ENCODE results near the gene GALNT10. TPM values are rescaled to one million over a fixed set of nuclear protein-coding genes. Genes with fewer than 3 reads are reported as not detected.

The GALNT10 gene
- total RNA-seq, 1 experiment from 2014 or later, result 21.7 TPM

DNA sequence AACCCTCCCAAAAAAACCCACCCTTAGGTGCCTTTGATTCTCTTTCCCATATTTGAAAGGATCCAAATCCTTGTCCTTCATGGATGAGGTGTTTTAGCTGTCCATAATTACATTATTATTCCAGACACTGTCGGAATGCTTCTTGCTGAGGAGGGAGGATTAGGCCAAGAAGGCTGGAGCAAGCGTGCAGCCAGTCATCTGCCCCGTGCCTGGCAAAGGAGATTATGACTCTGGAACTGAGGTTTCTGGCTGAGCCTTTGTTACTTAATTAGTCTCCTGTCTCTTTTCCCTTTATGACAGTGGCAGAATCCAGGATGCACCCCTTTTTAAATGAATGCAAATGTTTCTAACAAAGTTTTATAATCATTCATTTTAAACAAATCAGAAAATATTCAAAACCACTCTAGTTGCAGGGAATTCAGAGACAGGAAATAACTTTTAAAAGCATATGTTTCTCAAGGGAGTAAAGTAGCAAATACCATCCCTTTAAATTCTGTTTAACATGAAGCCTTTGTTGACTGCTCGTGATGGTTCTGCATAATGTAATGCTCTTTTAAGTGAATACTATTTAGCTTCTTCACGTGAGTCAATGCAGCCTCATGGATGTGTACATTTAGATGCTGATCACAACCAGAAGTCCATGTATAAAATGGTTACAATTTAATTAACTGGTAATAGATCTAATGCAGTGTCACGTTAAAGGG, 69.8 kb downstream of the GALNT10 start:
- no peak for DNase-seq (ENCODE audit: extremely low read depth, low read depth)

- DNase-seq (ENCODE audit: extremely low read depth, low read depth), result no peak
These were observed 71.8 kb downstream of the GALNT10 start for GRCh38 chr5:154262342-154262741.

DNA sequence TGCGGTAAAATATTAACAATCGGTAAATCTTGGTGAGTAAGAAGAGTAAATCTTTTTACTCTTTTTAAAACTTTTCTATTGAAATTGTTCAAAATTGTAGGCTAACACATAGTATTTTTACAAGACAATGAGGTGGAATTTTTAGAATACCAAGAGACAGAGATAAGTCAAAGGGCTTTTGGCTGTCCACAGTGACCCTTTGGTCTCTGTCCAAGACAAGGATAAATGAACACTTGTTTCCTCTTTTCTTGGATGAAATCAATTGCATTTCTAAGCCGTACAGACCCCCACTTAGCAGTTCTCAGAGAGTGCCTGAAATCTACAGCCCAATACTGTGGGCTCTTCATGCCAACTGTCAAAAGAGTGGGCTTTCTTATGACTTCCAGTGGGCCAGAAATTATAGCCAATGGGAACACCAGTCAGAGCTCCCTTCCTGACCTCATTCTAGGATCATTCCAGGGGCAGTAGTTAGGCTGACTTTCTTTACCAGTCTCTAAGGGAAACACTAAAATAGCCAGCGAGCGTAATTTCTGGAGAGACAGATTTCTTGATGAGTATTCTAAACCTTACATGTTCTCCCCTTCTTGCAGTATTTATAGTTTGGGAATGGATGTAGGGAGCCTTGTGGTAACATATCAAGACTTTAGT, 74.1 kb downstream of the GALNT10 start:
- no peak for DNase-seq (ENCODE audit: extremely low read depth, low read depth)

DNA sequence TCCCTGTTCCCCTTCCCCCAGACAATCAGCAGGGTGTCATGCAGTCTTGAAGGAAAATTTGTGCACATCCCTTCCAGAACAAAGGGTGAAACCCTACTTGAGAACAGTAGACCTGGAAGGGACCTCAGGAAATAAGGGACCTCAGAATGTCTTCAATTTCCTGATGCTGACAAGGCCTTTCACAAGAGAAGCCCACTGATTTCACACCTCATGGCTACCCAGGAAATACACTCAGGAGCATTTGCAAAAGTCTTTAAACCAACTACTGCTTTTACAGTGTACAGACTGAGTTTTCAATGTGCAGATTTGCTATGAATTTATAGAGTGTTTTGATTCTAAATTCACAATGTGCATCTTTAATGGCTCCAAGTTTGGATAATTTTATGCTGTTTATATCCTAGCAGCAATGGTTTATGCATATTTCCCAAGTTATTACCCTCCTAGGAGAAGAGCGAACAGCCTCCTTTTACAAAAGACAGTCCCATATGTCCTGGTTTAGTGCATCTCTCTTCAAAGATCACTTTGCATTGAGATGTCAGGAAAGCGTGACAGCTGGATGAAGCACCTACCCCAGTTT, 74.8 kb downstream of the GALNT10 start:
- DNase-seq (ENCODE audit: extremely low read depth, low read depth), result no peak

GRCh38 chr5:154267516-154267915, 77.0 kb downstream of the GALNT10 start:
- no peak for DNase-seq (ENCODE audit: extremely low read depth, low read depth)

DNA sequence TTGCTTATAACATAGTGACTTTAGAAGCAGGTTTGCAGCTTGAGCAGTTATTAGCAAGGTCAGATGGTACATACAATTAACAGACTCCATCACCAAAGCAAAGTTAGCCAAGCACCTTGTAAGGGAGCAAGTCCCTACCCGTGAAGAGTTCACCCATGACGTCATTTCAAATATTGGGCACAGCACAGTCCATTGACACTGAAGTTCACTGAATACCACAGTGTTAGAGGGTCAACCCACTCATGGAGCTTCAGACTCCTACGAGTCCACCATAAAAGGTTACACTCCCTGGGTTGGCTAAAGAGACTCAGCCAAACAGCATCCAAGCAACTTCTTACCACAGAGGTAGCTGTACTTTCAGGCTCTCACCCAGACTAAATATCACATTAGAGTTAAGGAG, 77.5 kb downstream of the GALNT10 start:
- DNase-seq (ENCODE audit: extremely low read depth, low read depth), result no peak

- DNase-seq (ENCODE audit: extremely low read depth, low read depth), result no peak
These were observed 78.9 kb downstream of the GALNT10 start for GRCh38 chr5:154269414-154269813.

DNA sequence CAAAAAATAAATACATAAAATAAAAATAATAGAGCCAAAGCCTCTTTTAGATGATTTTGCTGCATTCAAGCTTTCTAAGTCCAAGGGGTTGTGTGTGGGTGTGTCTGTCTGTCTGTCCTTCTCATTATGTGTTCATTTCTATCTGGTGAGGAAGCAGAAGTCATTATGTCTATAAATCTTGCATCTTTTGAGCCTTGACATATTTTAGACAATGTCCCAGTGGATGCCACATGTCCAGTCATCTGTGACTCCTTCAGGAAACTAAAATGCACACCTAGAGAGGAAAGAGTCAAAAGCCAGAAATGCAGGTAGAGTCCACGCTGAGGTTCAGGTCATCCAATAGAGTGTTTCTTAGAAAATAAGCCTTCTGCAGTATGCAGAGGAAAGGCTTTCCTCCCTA, 80.9 kb downstream of the GALNT10 start:
- DNase-seq (ENCODE audit: extremely low read depth, low read depth), result no peak

GRCh38 chr5:154271936-154272514, 81.5 kb downstream of the GALNT10 start:
- no peak for DNase-seq (ENCODE audit: extremely low read depth, low read depth)

DNA sequence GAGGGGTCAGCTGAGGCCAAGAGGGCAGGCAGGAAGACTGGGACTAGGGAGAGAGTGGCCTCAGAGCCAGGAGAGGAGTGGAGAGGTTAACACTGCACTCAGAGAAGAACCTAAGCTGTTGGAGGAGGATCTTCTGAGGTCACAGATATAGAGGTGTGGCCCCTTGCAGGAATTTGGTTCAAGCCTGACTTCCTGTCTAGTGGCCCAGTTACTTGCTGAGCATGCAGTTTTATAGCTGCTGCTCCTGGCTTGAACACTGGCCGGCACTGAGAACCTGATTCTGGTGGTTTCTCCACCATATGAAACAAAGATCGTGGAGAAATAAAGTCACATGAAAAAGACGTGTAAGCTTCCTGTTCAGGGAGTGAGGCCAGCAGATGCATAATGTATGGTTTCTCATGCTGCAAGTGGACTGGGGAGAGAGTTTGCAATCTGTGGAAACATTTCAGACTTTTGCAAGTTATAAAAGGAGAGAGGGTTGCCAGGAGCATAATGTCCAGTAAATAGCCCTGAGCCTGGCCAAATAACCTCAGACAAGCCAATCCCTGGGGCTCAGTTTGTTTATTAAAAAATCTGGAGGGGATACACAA, 82.6 kb downstream of the GALNT10 start:
- DNase-seq (ENCODE audit: extremely low read depth, low read depth), result no peak

- no peak for DNase-seq (ENCODE audit: extremely low read depth, low read depth)
These were observed 83.7 kb downstream of the GALNT10 start for GRCh38 chr5:154273963-154274827.

- no peak for DNase-seq (ENCODE audit: extremely low read depth, low read depth)
These were observed 84.3 kb downstream of the GALNT10 start for GRCh38 chr5:154274828-154275185.

- no peak for DNase-seq (ENCODE audit: extremely low read depth, low read depth)
These were observed 85.0 kb downstream of the GALNT10 start for GRCh38 chr5:154275566-154275965.

DNA sequence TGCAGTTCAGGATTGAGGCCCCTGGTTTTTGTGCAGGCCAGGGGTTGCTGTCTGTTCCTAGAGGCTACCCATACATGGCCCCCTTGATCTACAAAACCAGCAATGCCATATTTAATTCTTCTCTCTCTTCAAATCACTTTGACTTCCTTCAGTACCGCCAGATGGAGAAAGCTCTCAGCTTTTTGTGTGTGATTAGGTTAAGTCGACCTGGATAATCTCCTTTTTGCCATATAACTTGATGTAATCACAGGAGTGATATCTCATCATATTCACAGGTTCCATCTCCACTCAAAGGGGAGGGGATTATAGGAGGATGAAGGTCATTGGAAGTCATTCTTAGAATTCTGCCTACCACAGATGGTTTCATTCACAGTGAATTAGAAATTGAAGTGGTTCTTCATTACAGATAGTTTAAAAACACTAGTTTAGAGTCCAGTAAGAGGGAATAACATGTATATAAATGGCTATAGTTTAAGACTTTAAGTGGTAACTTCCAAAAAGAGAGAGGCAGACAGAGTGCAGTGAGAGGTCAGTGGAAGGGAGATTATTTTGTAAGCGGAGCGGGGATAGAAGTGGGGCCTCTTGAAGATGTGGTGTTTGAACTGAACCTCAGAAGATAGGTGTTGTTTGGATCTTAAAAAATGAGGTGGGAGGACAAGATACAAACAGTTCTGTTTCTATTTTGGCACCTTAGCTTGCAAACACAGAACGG, 85.9 kb downstream of the GALNT10 start:
- no peak for DNase-seq (ENCODE audit: extremely low read depth, low read depth)

DNA sequence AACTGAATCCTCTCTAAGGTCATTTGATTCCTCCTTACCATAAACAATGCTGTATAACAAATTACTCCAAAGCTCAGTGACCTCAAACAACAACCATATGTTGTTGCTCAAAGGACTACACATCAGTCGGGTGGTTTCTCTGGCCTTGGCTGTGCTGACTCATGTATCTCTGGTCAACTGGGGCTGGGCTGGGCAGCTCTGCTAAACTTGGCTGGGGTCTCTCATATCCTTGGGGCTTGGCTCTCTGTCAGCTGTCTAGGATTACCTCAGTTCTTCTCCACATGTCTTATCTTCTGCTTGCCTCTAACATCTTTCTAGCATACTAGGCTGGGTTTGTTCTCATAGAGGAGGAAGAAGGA, 86.4 kb downstream of the GALNT10 start:
- no peak for DNase-seq (ENCODE audit: extremely low read depth, low read depth)

DNA sequence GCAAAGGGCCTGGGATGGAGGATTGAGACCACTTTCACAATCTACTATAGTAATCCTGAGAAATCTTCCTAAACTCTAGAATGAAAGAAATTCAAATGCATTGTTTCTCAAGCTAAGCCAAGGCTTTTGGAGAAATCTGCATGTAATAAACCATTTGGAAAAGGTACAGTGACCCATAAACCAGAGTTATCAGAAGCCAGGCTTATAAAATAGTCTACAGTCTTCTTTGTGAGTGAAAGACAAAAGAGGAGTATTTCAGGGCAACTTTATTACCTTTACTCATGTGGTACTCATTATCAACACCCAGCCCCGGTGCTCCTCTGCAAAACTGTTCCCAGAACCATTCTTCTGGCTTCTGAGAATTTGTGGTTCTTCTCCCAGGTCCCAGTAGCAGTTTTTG, 87.0 kb downstream of the GALNT10 start:
- no peak for DNase-seq (ENCODE audit: extremely low read depth, low read depth)

DNA sequence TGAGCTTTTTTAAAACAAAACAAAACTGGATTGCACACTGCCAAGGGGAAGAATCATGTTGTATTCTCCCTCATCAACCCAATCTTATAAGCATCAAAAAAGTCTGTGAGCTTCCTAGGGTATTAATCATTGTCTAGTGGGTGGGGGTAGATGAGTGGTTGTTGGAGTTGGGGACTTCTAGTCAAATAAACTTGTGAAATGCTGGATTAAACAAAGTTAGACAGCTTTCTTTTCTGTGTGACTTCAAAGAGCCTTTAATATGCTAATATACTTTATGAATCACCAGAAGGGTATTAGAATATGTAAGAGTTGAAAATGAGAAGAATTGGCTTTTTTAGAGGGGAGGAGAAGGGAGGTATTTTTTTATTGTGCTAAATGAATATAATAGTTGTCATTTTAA, 87.7 kb downstream of the GALNT10 start:
- DNase-seq (ENCODE audit: extremely low read depth, low read depth), result no peak

- no peak for DNase-seq (ENCODE audit: extremely low read depth, low read depth)
These were observed 88.4 kb downstream of the GALNT10 start for GRCh38 chr5:154278908-154279307.

GRCh38 chr5:154284433-154284832, 93.9 kb downstream of the GALNT10 start:
- DNase-seq (ENCODE audit: extremely low read depth, low read depth), result no peak

All from NCI-H460 (cell line).